Raji (cell line): ENCODE results near the gene UTP14C.

Experiments used
- POLR2A ChIP-seq: IDR thresholded peaks from 2 replicates; pipeline ENCODE4 v1.6.1; 2011; ENCODE audit warnings: low read depth, low read length, control low read depth; ENCODE audit not compliant: insufficient read depth

UTP14C gene

DNA sequence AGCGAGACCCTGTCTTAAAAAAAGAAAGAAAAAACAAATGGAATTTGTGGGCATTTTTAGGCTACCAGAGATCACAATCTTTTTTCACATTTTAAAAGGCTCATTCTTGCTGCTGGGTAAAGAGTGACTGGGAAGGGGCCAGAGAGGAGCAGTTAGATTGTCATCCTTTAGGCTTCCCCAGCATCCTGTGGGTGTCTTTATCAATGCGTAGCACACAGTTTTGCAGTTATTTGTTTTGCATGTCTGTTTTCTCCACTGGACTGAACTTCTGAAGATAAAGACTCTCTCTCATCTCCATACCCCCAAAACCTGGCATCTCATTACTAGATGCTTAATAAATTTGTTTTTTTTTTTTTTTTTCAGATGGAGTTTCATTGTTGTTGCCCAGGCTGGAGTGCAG lies 2.1 kb upstream of the UTP14C start:
- TF ChIP-seq POLR2A: no peak

DNA sequence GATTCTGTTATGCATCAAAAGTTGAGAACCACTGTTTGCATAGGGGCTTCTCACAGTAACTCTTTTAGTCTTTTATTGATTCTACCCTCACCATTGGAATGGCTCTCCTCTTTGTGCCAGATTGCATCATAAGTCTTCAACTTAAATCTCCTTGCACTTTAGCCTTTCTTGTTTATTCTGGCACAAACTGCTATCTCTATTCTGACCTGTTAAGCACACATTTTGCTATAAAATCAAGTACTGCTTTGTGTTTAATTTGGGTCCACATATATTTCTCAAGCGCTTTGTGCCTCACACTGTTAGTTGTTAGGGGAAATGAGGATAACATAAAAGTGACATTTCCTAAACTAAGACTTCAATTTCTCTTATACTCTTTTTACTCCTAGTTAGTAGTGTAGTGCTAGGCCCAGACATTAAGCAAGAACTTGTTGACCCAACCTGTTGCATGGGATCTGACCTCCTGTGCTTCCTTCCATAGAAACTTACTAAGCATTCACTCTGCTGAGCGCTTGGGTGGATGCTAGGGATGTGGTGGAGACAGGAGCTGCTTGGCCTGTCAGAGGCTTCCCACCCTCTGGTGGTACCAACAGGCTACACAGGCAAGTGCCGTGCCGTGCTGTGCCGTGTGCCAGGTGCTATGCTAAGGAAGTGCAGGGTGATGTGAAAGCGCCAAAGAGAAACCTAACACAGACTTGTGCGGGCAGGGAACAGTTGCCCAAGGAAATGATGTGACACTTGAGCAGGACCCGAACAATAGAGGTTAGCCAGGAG lies 1.2 kb downstream of the UTP14C start:
- TF ChIP-seq POLR2A: no peak

DNA sequence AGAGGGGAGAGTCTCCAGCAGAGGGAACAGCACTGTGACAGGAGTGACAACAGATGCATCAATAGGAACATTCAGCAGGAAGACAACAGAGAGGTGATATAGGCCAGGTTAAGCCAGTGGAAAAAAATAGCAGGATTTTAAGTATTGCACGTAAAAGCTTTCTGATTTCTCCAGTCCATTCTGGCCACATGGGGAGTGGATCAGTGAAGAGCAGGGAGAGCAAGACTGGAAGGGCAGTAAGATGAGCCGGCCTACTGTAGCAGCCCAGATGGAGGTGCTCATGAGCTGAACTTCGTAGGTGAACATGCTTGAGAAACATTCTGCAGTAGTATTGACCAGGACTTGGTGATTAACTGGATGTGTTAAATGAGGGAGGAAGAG lies 1.7 kb downstream of the UTP14C start:
- TF ChIP-seq POLR2A: no peak

DNA sequence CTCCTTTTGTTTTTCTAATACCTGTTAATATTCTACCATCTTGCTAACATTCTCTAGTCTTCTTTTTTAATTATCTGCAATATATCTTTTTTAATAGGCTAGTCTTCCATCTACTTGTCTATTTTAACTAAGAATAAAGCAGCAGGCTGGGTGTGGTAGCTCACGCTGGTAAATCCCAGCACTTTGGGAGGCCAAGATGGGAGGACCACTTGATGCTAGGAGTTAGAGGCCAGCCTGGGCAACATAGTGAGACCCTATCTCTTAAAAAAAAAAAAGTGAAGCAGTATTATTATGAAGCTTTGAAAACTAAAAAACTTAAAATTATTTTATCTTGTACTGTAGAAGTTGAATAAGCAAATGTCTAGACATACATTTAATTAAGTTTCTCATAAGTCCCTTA lies 3.3 kb downstream of the UTP14C start:
- no peak for TF ChIP-seq POLR2A

DNA sequence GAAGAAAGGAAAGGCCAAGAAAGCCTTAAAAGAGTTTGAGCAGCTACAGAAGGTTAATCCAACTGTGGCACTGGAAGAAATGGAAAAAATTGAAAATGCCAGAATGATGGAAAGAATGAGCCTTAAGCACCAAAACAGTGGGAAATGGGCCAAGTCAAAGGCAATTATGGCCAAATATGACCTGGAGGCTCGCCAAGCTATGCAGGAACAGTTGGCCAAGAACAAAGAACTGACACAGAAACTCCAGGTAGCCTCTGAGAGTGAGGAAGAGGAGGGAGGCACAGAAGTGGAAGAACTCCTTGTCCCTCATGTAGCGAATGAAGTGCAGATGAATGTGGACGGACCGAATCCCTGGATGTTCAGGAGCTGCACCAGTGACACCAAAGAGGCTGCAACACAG lies 5.1 kb downstream of the UTP14C start:
- no peak for TF ChIP-seq POLR2A

DNA sequence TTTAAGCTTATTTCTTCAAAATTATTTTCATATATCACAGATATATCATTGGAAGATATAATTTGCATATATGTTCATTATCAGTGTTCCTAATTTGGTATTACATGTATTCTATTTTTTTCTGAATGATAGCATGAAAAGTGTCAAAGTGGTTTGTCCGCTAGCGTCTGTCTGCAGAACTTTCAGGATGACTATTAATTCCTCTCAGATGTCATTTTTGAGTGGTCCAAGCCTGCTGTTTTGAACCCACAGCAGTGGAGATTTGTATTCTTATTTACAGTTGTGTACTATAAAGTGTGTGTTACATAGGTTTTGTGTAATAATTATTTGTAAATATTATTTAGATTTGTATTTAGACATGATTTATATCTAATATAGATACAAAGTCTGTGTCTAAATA lies 8.5 kb downstream of the UTP14C start:
- no peak for TF ChIP-seq POLR2A

DNA sequence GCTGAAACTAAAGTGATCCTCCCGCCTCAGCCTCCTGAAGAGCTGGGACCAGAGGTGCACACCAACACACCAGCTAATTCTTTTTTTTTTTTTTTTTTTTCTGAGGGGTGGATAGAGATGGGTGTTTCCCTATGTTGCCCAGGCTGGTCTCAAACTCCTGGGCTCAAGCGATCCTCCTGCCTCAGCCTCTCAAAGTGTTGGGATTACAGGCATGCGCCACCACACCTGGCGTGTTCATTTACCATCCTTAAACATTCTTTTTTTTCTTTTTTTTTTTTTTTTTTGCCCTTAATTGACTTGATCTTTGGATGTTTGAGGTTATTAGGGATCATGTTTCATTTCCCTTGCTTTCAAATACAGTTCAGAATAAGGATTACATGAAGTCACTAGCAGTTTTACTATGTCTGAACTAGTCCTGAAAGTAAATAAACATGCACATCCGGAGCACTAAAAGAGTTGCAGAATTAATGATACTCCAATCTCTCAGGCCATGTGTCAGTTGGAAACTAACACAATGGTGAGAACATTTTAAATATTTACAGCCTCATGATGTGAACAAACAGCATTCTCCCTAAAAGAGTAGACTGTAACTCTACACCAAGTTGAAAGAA lies 10.2 kb downstream of the UTP14C start:
- TF ChIP-seq POLR2A: no peak

DNA sequence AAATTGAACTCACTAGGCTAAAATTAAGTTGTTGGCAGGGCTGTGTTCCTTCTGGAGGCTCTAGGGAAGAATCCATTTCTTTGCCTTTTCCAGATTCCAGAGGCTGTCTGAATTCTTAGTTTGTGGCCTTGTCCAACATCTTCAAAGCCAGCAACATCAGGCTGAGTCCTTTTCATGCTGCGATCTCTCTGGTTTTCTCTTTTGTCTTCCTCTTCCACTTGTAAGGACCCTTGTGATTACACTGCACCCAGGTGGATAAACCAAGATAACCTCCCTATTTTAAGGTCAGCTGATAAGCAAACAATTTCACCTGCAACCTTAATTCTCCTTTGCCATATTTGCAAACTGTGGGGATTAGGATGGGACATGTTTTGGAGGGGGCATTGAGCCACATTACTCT lies 11.5 kb downstream of the UTP14C start:
- TF ChIP-seq POLR2A: no peak

DNA sequence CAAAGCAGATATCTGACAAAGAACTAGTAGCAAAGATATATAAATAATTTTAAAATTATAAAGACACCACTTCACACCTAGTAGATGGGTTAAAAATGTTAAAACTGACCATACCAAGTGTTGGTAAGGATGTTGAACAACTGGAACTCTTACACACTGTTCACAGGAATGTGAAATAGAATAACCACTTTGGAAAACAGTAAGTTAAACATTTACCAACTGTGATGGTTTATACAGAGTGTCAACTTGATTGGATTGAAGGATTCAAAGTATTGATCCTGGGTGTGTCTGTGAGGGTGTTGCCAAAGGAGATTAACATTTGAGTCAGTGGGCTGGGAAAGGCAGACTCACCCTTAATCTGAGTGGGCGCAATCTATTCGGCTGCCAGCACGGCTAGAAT lies 19.2 kb downstream of the UTP14C start:
- TF ChIP-seq POLR2A: no peak

DNA sequence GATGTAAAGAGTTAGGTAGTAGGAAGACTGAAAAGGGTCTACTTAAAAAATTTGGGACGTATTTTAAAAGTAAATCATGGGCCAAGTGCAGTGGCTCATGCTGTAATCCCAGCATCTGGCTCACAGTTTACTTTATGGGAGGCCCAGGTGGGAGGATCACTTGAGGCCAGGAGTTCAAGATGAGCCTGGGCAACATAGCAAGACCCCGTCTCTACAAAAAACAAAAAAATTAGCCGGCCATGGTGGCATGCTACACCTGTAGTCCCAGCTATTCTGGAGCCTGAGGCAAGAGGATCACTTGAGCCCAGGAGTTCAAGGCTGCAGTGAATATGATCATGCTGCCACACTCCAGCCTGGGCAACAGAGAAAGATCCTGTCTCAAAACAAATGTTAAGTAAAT lies 23.0 kb downstream of the UTP14C start:
- no peak for TF ChIP-seq POLR2A

DNA sequence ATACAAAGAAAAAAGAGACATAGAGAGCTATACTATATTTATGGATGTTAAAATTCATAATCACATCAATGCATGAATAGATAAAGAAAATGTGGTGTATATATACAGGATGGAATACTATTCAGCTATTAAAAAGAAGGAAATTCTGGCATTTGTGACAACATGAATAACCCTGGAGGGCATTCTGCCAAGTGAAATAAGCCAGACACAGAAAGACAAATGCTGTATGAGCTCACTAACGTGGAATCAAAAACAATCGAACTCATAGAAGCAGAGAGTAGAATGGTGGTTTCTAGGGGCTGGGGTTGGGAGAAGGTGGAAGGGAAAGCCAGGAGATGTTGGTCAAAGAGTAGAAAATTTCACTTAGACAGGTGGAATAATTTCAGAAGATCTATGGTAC lies 24.0 kb downstream of the UTP14C start:
- TF ChIP-seq POLR2A: no peak

DNA sequence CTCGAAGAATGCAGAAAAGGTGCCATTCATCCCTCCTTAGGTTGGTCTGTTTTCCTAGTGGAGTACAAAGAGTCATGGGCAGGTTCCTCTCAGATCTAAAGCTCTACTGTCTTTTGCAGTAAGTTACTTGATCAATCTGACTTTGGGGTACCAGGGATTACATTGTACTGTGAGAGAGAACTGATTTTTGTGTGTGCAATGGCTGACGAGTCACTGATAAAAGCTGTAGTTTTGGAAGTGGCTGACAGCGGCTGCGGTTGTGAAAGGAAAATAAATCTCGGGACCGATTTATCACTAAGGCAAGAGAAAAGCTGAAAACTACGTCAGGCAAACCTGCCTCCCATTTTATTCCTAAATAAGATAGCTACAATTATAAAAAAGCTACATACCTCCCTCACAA lies 26.9 kb downstream of the UTP14C start:
- no peak for TF ChIP-seq POLR2A

DNA sequence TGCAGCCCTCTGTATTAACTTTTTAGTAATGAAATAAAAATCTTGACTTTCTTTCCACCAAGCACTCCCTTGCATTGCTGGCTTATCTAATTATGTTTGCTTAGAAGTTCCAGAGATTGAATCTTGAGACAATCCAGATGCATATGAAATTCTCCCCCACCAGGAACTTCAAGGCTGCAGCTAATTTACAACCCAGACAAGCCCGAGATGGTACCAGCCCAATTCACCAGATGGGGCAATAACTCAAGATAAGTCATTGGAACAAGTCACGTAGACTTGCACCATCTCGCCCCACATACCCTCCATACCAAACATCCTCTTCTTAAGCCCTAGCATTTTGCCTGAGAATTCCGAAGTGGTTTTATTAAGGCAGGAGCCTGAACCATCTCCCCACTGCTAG lies 29.0 kb downstream of the UTP14C start:
- TF ChIP-seq POLR2A: no peak

DNA sequence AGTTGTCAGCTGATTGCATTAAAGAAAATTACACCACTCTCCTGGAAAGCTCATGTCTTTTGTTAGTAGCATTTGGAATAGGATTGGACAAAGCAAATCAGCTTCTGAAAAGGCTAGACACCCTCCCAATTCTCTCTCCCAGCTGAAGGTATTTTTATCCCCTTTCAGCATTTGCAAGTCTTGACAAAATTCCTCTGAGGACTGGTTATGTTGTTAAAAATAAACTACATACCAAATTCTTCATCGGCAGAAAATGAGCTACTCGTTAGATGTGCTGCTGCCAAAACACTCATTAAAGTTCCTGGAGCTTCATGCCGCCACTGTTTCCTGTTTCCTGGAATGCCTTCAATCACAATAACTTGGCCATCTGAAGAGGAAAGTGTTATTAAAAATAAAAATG lies 37.1 kb downstream of the UTP14C start:
- no peak for TF ChIP-seq POLR2A

DNA sequence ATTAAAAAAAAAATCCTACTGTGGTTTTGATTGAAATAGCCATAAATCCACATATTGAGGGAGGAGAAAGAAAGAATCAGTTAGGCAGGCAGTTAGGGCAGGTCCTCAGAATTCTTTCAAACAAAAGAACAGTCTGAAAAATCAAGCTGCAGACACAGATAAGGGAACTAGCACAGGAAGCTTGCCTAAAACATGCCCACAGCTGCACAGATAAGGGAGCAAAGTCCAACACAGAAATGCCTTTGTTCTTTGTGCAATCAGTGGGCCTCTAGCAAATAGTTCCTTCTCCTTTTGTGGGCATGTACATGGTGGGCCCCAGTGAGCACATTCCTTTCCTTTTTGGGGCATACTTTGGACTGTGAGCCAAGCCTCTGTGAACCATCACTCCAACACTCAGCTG lies 42.7 kb downstream of the UTP14C start:
- TF ChIP-seq POLR2A: no peak

DNA sequence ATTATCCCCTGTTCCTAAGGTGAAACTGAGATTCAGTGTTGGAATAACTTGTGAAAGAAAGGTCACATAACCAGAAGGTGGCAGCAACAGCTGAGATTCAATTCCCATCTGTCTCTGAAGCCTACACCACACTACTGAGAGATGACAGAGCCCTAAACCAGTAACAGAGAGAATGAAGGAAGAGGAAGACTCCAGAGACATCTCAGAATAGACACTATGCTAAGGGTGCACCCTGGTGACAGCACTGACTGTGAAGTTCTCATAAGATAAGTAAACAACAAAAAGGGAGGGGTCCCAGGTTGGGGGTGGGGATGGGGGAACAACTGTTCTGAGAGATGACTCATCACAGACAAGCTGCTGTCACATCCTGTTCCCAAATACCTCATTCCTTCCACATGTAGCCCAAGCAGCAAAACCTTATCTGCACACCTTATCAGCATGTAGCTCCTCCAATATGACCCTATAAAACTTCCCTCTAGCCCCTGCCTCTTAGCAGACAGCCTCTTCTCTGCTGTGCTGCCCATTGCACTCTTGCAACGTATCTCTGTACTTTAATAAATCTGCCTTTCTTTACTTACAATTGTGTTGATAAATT lies 46.5 kb downstream of the UTP14C start:
- no peak for TF ChIP-seq POLR2A
